ENCODE results near the gene P2RY4. TPM values are rescaled to one million over a fixed set of nuclear protein-coding genes. Genes with fewer than 3 reads are reported as not detected.

Gene P2RY4
- polyA plus RNA-seq (0.06 to 0.09 TPM in 2 of 3 replicates, not detected in the other), polyA minus RNA-seq (0.77 to 1.6 TPM in 2 of 3 replicates, not detected in the other)
- not detected for polyA plus RNA-seq (2011; ENCODE audit: low read depth)
- not detected in 2 replicates for polyA plus RNA-seq (2011; cell fraction: cytosol; rRNA removed)
- 0.56 TPM in 2 replicates for polyA plus RNA-seq (2011; cell fraction: nucleus; rRNA removed)
- polyA plus RNA-seq (2012; ENCODE audit: low replicate concordance): 0.25 TPM in 1 of 2 replicates, not detected in the other
- not detected for polyA minus RNA-seq (2011; cell fraction: cytosol; rRNA and poly(A)+ RNA removed)
- 0.42 and 1.1 TPM in 2 replicates for polyA minus RNA-seq (2011; cell fraction: nucleus; rRNA and poly(A)+ RNA removed)

GRCh38 chrX:70260104-70260503 lies at the start of gene P2RY4:
Gene P2RY4 (minus strand): TSS chrX:70260204. CDS start chrX:70259624, 580 bp downstream.
- H2AFZ ChIP-seq (ENCODE audit: control insufficient read depth, low read length): no peak within 1 kb of the TSS
- dilution Hi-C loops (cut with MboI; ENCODE audit: extremely low pct_ligation_motif_present, low sequenced_read_pairs): no loop called here

GRCh38 chrX:70301716-70302115 lies 41.7 kb upstream of the P2RY4 start:
- H3K9ac ChIP-seq (ENCODE audit: control insufficient read depth, extremely low read depth, insufficient read depth, low read length): no peak overlapping the region
- H2AFZ ChIP-seq (ENCODE audit: control insufficient read depth, low read length): no peak overlapping the region
- TF ChIP-seq CTCF (optimal IDR thresholded peaks at IDR 0.05 in 1 of 3, IDR thresholded peaks at IDR 0.05 in 1 of 3, conservative IDR thresholded peaks at IDR 0.05 in 1 of 3; ENCODE audit: extremely low read depth in 1 of 3, insufficient read depth in 2 of 3, low read length in 3 of 3) (no peak), EZH2 (IDR thresholded peaks at IDR 0.05; ENCODE audit: low read length) (no peak)
- dilution Hi-C loops (cut with MboI; ENCODE audit: extremely low pct_ligation_motif_present, low sequenced_read_pairs): no loop called here
- no peaks in the 10 kb centered on the region for H4K20me1 ChIP-seq (ENCODE audit: control insufficient read depth, extremely low read depth, insufficient read depth, low read length)
- H3K9me3 ChIP-seq (ENCODE audit: control insufficient read depth, low read depth, low read length): no peaks in the 10 kb centered on the region
- peaks cover 0 to 2% of the 10 kb centered on the region in 2 experiments for H3K36me3 ChIP-seq (ENCODE audit: control insufficient read depth in 2 of 2, extremely low read depth in 1 of 2, insufficient read depth in 2 of 2, low read length in 2 of 2)
- H3K4me2 ChIP-seq (ENCODE audit: control insufficient read depth, extremely low read depth, insufficient read depth, low read depth, low read length): no peak overlapping the region
- DNase-seq (ENCODE audit: low read depth, low spot score) (no peak), FAIRE-seq (no peak)
- no peak overlapping the region for H3K4me3 ChIP-seq (ENCODE audit: control insufficient read depth in 2 of 3, extremely low read depth in 1 of 3, insufficient read depth in 2 of 3, low read depth in 1 of 3, low read length in 3 of 3)
- H3K27ac ChIP-seq (ENCODE audit: control insufficient read depth, insufficient read depth, low read length): no peak overlapping the region
- H3K79me2 ChIP-seq (ENCODE audit: control insufficient read depth, insufficient read depth, low read length): no peaks in the 10 kb centered on the region
- no peaks in the 10 kb centered on the region for H3K4me1 ChIP-seq (ENCODE audit: control insufficient read depth, extremely low read depth, insufficient read depth, low read length)
- no peaks in the 10 kb centered on the region for H3K27me3 ChIP-seq (ENCODE audit: control insufficient read depth, extremely low read depth, insufficient read depth, low read length)
- H3K9me1 ChIP-seq (ENCODE audit: control insufficient read depth, extremely low read depth, insufficient read depth, low read length): no peaks in the 10 kb centered on the region

More at GRCh38 chrX:70260104-70260503, at the start of gene P2RY4:
- Histone ChIP-seq H3K27ac (ENCODE audit: control insufficient read depth, insufficient read depth, low read length) (no peak within 1 kb of the TSS), H3K4me3 (ENCODE audit: control insufficient read depth in 2 of 3, extremely low read depth in 1 of 3, insufficient read depth in 2 of 3, low read depth in 1 of 3, low read length in 3 of 3) (no peak within 1 kb of the TSS), H4K20me1 (ENCODE audit: control insufficient read depth, extremely low read depth, insufficient read depth, low read length) (no peaks in the 10 kb centered on the region), H3K79me2 (ENCODE audit: control insufficient read depth, insufficient read depth, low read length) (no peaks in the 10 kb centered on the region), H3K4me2 (ENCODE audit: control insufficient read depth, extremely low read depth, insufficient read depth, low read depth, low read length) (no peak within 1 kb of the TSS), H3K36me3 (ENCODE audit: control insufficient read depth in 2 of 2, extremely low read depth in 1 of 2, insufficient read depth in 2 of 2, low read length in 2 of 2) (no peaks in the 10 kb centered on the region), H3K27me3 (ENCODE audit: control insufficient read depth, extremely low read depth, insufficient read depth, low read length) (no peaks in the 10 kb centered on the region), H3K9me3 (ENCODE audit: control insufficient read depth, low read depth, low read length) (no peaks in the 10 kb centered on the region), H3K9ac (ENCODE audit: control insufficient read depth, extremely low read depth, insufficient read depth, low read length) (no peak within 1 kb of the TSS), H3K9me1 (ENCODE audit: control insufficient read depth, extremely low read depth, insufficient read depth, low read length) (peaks cover 2% of the 10 kb centered on the region), H3K4me1 (ENCODE audit: control insufficient read depth, extremely low read depth, insufficient read depth, low read length) (peaks cover 4% of the 10 kb centered on the region)
- DNase-seq (ENCODE audit: low read depth, low spot score): no peak
- TF ChIP-seq EZH2 (IDR thresholded peaks at IDR 0.05; ENCODE audit: low read length) (no peak), CTCF (optimal IDR thresholded peaks at IDR 0.05 in 1 of 3, IDR thresholded peaks at IDR 0.05 in 1 of 3, conservative IDR thresholded peaks at IDR 0.05 in 1 of 3; ENCODE audit: extremely low read depth in 1 of 3, insufficient read depth in 2 of 3, low read length in 3 of 3) (no peak)
- no peak for FAIRE-seq
